Heart right ventricle (tissue), 16 donors: Measurements from ENCODE around the gene TMEM266. TPM values are rescaled to one million over a fixed set of nuclear protein-coding genes. Genes with fewer than 3 reads are reported as not detected.

Source experiments
- ATAC-seq, 8 donors: fragments of 200-7000 bp; cut with Tn5 transposase; one replicate each; pipeline ENCODE4 v1.9.1; 2020; ENCODE audit warnings: mild to moderate bottlenecking in 8 of 8, moderate library complexity in 8 of 8, moderate number of reproducible peaks in 1 of 8
- DNase-seq, 2 donors: peaks; one replicate each; pipeline ENCODE4 v3.0.0-alpha.2; 2020
- H3K27ac ChIP-seq, 10 donors: fragments of 200-600 bp; sonication (generic) in 2 of 10; one replicate each; pipeline versions ENCODE4 v1.5.0 to v1.8.0; 2020 to 2022; ENCODE audit warnings: mild to moderate bottlenecking in 3 of 10
- H3K27me3 ChIP-seq, 7 donors: fragments of 200-600 bp; one replicate each; pipeline ENCODE4 v1.8.0; 2021 to 2022; ENCODE audit warnings: mild to moderate bottlenecking in 2 of 7
- H3K36me3 ChIP-seq, 9 donors: fragments of 200-600 bp; sonication (generic) in 1 of 9; one replicate each; pipeline versions ENCODE4 v1.5.0 to v1.8.0; 2020 to 2022; ENCODE audit warnings: mild to moderate bottlenecking in 2 of 9
- H3K4me1 ChIP-seq, 9 donors: fragments of 200-600 bp; sonication (generic) in 1 of 9; one replicate each; pipeline versions ENCODE4 v1.5.0 to v1.8.0; 2020 to 2022; ENCODE audit warnings: mild to moderate bottlenecking in 4 of 9
- H3K4me3 ChIP-seq, 10 donors: fragments of 200-600 bp; sonication (generic) in 2 of 10; one replicate each; pipeline versions ENCODE4 v1.5.0 to v1.8.0; 2020 to 2022; ENCODE audit warnings: mild to moderate bottlenecking in 7 of 10, moderate library complexity in 2 of 10
- H3K9me3 ChIP-seq, 11 donors: fragments of 200-600 bp in 10 of 11; sonication (generic) in 2 of 11; one replicate each; pipeline versions ENCODE4 v1.5.0 to v1.8.0; 2013 to 2022; ENCODE audit warnings: mild to moderate bottlenecking in 2 of 11, control low read depth in 1 of 11, moderate library complexity in 1 of 11
- WGBS, 2 donors: extraction: QIAGEN DNeasy Blood & Tissue Kit; methylation state at CpG; one replicate each; pipeline ENCODE4 v1.1.7; 2013; ENCODE audit warnings: inconsistent platforms in 1 of 2; 5-methylcytosine and 5-hydroxymethylcytosine counted together
- intact Hi-C, 10 donors: fragments of 100-400 bp; cut with DNase I; formaldehyde crosslinking; loops; one replicate each; pipeline versions ENCODE4 v1.11.1 to v1.14.2; 2022
- polyA plus RNA-seq, 2 donors: library from polyadenylated mRNA; stranded (reverse); fragments of 200-250 nt; gene quantifications; one replicate each; pipeline ENCODE4 v1.2.3, GENCODE V29; 2013
- total RNA-seq, 10 donors: library from RNA; stranded (reverse); fragmentation: NEBNext Ultra II Directional in 3 of 10; extraction: Animal tissue kit (Norgen Biotek cat#: 25700) in 3 of 10; gene quantifications; one replicate each; pipeline versions ENCODE4 v1.2.1 to v1.2.4, GENCODE V29; 2021 to 2023
- TF ChIP-seq, protein P1 (sequence below), 9 donors: fragments of 200-600 bp; sonication (generic) in 2 of 9; IDR thresholded peaks; one replicate each; pipeline versions ENCODE4 v1.5.0 to v1.8.0; 2021 to 2022; ENCODE audit warnings: antibody characterized with exemption in 9 of 9, mild to moderate bottlenecking in 5 of 9, moderate library complexity in 1 of 9
- donor health status: Arrhythmogenic right ventricular cardiomyopathy.
- donor health status: ischemic (EF 13 %, LVEDD 7.1; RV severe dilation, severe dysfunction).
- donor health status: healthy with polysubstance abuse.
- donor health status: DM: no; HTN: yes; CAD: no.
- donor health status: DM: no; HTN: no; CAD: no.
- donor health status: ischemic (EF 25% LVEDD 6.9; RV normal size, moderate dysfunction).
- donor health status: ischemic (EF 25% LVEDD 5.7; RV mildly dilated, moderate dysfunction).
- donor health status: healthy.
- donor health status: DM: yes; HTN: yes; CAD: no.
- donor health status: Ischemic cardiomyopathy.
- donor health status: ischemic (EF 35%, LVEDD 5.7; RV mildly dilated, moderate dysfunction).
- donor health status: nonischemic (EF 11% LVEDD 7.7; RV severe dilation, severe dysfunction).
- donor health status: DM: yes; HTN: yes; CAD: no.
- donor health status: PGD.
- donor health status: ischemic (EF 29% LVEDD 5.4; RV normal size, mild dysfunction).
- donor health status: nonischemic (EF 23%, LVEDD 6.1; RV moderate dilation, normal function).

Gene TMEM266
- total and polyA plus RNA-seq, 12 donors, result 0.01 to 0.30 (median 0.15) TPM; not detected in 3

DNA sequence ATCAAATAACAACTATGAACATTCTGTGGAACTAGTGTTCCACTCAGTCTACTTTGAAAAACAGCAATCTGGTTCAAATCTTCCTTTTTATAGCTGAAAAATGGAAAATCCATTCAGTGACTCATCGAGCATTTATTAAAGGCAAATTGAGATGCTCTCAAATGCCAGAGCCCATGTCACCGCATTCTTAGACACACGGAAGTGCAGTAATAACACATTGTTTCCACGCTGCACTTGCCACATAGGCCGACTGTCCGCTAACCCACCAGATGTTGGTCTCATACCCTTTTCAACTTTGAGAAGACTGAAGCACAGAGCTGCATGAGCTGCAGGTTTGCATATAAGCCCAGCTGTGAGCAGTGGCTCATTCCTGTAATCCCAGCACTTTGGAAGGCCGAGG lies 95.9 kb downstream of the TMEM266 start:
- intact Hi-C loops, result no loop called here
- Histone ChIP-seq H3K27me3 (no peaks in the 10 kb centered on the region), H3K9me3 (no peaks in the 10 kb centered on the region), H3K27ac (no peak overlapping the region), H3K4me3 (no peak overlapping the region), H3K36me3 (no peaks in the 10 kb centered on the region), H3K4me1 (peaks cover 0 to 13% (median 6%) of the 10 kb centered on the region in 9 donors)
- no peak for DNase-seq
- TF ChIP-seq, protein P1, sequence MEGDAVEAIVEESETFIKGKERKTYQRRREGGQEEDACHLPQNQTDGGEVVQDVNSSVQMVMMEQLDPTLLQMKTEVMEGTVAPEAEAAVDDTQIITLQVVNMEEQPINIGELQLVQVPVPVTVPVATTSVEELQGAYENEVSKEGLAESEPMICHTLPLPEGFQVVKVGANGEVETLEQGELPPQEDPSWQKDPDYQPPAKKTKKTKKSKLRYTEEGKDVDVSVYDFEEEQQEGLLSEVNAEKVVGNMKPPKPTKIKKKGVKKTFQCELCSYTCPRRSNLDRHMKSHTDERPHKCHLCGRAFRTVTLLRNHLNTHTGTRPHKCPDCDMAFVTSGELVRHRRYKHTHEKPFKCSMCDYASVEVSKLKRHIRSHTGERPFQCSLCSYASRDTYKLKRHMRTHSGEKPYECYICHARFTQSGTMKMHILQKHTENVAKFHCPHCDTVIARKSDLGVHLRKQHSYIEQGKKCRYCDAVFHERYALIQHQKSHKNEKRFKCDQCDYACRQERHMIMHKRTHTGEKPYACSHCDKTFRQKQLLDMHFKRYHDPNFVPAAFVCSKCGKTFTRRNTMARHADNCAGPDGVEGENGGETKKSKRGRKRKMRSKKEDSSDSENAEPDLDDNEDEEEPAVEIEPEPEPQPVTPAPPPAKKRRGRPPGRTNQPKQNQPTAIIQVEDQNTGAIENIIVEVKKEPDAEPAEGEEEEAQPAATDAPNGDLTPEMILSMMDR (IDR thresholded peaks at IDR 0.05), result no peak
- ATAC-seq, result no peak
- 91 to 93% methylated on average over 7 of the region's 7 CpGs for WGBS, 2 donors

DNA sequence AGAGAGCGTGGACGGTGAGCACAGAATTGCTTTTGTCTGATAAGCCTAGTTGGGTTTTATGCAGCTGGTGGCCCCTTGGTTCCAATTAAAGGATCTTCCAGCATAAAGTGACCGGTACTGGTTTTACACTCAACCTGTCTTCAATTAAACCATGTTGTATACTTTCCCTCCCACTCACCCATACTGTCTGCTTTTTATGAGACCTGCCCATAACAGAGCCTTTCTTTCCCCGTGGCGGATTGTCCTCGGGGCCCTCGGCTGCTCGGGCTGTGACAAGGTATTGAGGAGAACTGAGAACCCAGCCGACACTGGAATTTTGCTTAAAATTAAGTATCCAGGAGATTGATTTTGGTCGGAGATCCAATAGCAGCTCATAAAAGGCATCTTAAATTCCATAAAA lies 98.4 kb downstream of the TMEM266 start:
- Histone ChIP-seq H3K9me3 (no peaks in the 10 kb centered on the region), H3K36me3 (no peaks in the 10 kb centered on the region), H3K27me3 (no peaks in the 10 kb centered on the region), H3K4me1 (peaks cover 0 to 32% (median 10%) of the 10 kb centered on the region in 9 donors), H3K4me3 (no peak overlapping the region), H3K27ac (no peak overlapping the region)
- DNase-seq, result no peak
- TF ChIP-seq, protein P1 (IDR thresholded peaks at IDR 0.05), result no peak
- no peak for ATAC-seq
- intact Hi-C loops, result no loop called here
- WGBS, 2 donors, result 95 to 96% methylated on average over 10 of the region's 10 CpGs

DNA sequence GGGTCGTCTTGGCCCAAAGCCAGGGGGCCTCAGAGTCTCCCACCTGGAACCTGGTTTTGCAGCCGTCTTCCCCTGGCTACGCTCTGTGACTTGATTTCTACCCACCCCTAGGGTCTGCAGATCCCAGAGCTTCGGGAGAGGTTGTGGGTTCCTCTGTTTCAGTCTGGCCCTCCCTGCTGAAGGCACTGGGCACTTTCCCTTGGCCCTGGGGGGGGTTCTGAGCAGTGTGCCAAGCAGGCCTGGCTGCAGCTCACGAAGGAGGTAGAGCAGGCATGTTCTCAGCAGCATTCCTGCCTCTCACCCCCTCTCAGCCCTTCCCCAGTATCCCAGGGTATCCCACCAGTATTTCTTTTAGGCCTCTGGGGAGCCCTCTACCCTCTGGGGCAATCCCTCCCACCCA lies 99.0 kb downstream of the TMEM266 start:
- no peak overlapping the region for H3K27ac ChIP-seq
- DNase-seq, result no peak
- intact Hi-C loops, result no loop called here
- no peaks in the 10 kb centered on the region for H3K27me3 ChIP-seq
- H3K36me3 ChIP-seq, result no peaks in the 10 kb centered on the region
- H3K4me1 ChIP-seq, result peaks cover 0 to 36% (median 10%) of the 10 kb centered on the region in 9 donors
- ATAC-seq, result no peak
- H3K4me3 ChIP-seq, result no peak overlapping the region
- WGBS, 2 donors, result 82 to 88% methylated on average over 5 of the region's 5 CpGs
- TF ChIP-seq, protein P1 (IDR thresholded peaks at IDR 0.05), result no peak
- no peaks in the 10 kb centered on the region for H3K9me3 ChIP-seq

DNA sequence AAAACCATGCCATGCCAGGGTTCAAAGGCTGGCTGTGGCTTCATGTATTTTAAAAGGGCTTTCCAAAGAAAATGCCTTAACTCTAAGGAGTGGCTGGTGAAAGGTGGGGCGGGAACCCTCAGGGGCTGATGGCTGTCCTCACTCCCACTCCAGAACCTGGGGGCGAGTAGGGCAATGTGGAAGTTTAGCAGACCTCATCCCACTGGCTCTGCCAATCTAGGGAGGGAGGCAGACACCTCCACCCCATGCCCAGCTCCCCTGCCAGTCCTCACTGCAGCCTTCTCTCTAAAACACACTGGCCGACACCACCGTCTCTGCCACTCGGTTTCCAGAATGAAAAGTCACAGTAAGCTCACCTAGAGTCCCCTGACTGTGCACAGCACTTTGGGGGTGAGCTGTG lies 99.5 kb downstream of the TMEM266 start:
- WGBS, 2 donors, result 91 to 95% methylated on average over 5 of the region's 5 CpGs

More for the DNA sequence above, 99.5 kb downstream of the TMEM266 start:
- Histone ChIP-seq H3K9me3 (no peaks in the 10 kb centered on the region), H3K4me3 (no peak overlapping the region), H3K4me1 (peaks cover 0 to 41% (median 10%) of the 10 kb centered on the region in 9 donors), H3K27ac (no peak overlapping the region), H3K36me3 (no peaks in the 10 kb centered on the region), H3K27me3 (no peaks in the 10 kb centered on the region)
- TF ChIP-seq, protein P1 (IDR thresholded peaks at IDR 0.05), result no peak
- DNase-seq (no peak), ATAC-seq (no peak)
- intact Hi-C loops, result no loop called here
